ENCODE results near the gene STRC. TPM values are rescaled to one million over a fixed set of nuclear protein-coding genes. Genes with fewer than 3 reads are reported as not detected.

STRC gene
- polyA plus RNA-seq, 1 donor from 2014 or later, result 2.4 TPM

- no peak overlapping the region for H3K9ac ChIP-seq (ENCODE audit: low read length)
- H3K4me3 ChIP-seq (ENCODE audit: low read length), result no peak overlapping the region
- no peak for TF ChIP-seq CTCF (IDR thresholded peaks at IDR 0.05; ENCODE audit: poor library complexity, severe bottlenecking)
- no peak for TF ChIP-seq MXI1 (conservative IDR thresholded peaks at IDR 0.05; ENCODE audit: poor library complexity, severe bottlenecking)
- TF ChIP-seq RAD21 (conservative IDR thresholded peaks at IDR 0.05), result no peak
- TF ChIP-seq EZH2 (IDR thresholded peaks at IDR 0.05; ENCODE audit: borderline replicate concordance, insufficient read depth, low read length, poor library complexity, severe bottlenecking), result no peak
- TF ChIP-seq POLR2AphosphoS5 (IDR thresholded peaks at IDR 0.05), result no peak
- no peak for TF ChIP-seq SMC3 (conservative IDR thresholded peaks at IDR 0.05; ENCODE audit: poor library complexity)
- TF ChIP-seq TAF1 (IDR thresholded peaks at IDR 0.05; ENCODE audit: low read depth), result no peak
- TF ChIP-seq EP300 (conservative IDR thresholded peaks at IDR 0.05; ENCODE audit: poor library complexity, severe bottlenecking), result no peak
- no peak for TF ChIP-seq REST (IDR thresholded peaks at IDR 0.05; ENCODE audit: borderline replicate concordance)
- H3F3A ChIP-seq (ENCODE audit: insufficient read depth, low read length, poor library complexity, severe bottlenecking), result no peaks in the 10 kb centered on the region
- H4K20me1 ChIP-seq (ENCODE audit: insufficient read depth), result no peaks in the 10 kb centered on the region
- H3K27me3 ChIP-seq (ENCODE audit: insufficient read depth, low read depth, low read length), result no peaks in the 10 kb centered on the region
- peaks cover 5% of the 10 kb centered on the region for H3K9me3 ChIP-seq (ENCODE audit: low read length)
- no peaks in the 10 kb centered on the region for H3K9me2 ChIP-seq (ENCODE audit: insufficient read depth, low read length)
- no peak overlapping the region for H3K4me2 ChIP-seq (ENCODE audit: low read length)
- no peaks in the 10 kb centered on the region for H3K79me2 ChIP-seq (replicated peaks; ENCODE audit: insufficient read depth, low read length)
- H3K27ac ChIP-seq (ENCODE audit: low read length), result no peak overlapping the region
- no peaks in the 10 kb centered on the region for H3K36me3 ChIP-seq (ENCODE audit: insufficient read depth, low read length)
- H2AFZ ChIP-seq (ENCODE audit: low read depth, low read length), result no peak overlapping the region
Observed at GRCh38 chr15:43550527-43551363, 67.9 kb downstream of the STRC start.

Small RNA genes within 50 kb of the gene (small RNA-seq; reads per million reads assigned to genes)
- gene PDIA3P2 (0 reads per million in 3 experiments), gene RNU6-554P (0 reads per million in 3 experiments), gene RNU6-610P (0 reads per million in 3 experiments)

Other genes starting within 250 kb of the STRC start
- 27.6 and 37.5 TPM in 2 replicates for gene ZSCAN29, start 247.8 kb downstream of the STRC start, polyA plus RNA-seq
- gene TUBGCP4, start 247.7 kb downstream of the STRC start, polyA plus RNA-seq, result 4.6 and 13.0 TPM in 2 replicates
- 98.7 and 114 TPM in 2 replicates for gene TP53BP1, start 125.6 kb downstream of the STRC start, polyA plus RNA-seq
- 3.4 and 5.1 TPM in 2 replicates for gene MAP1A, start 101.2 kb downstream of the STRC start, polyA plus RNA-seq
- 27.3 and 29.6 TPM in 2 replicates for gene PPIP5K1, start 28.6 kb downstream of the STRC start, polyA plus RNA-seq
- 23.2 and 29.8 TPM in 2 replicates for gene CKMT1B, start 24.8 kb downstream of the STRC start, polyA plus RNA-seq
- 2.0 and 4.5 TPM in 2 replicates for gene CATSPER2, start 30.0 kb upstream of the STRC start, polyA plus RNA-seq
- gene CKMT1A, start 75.1 kb upstream of the STRC start, polyA plus RNA-seq, result 8.7 and 14.0 TPM in 2 replicates
- 133 and 136 TPM in 2 replicates for gene PDIA3, start 127.6 kb upstream of the STRC start, polyA plus RNA-seq
- 2.2 TPM in 1 of 2 replicates, not detected in the other for gene ELL3, start 158.2 kb upstream of the STRC start, polyA plus RNA-seq
- gene SERF2, start 173.5 kb upstream of the STRC start, polyA plus RNA-seq, result 548 and 726 TPM in 2 replicates
- 0.38 and 0.47 TPM in 2 replicates for gene SERINC4, start 181.4 kb upstream of the STRC start, polyA plus RNA-seq
- 4.4 and 5.0 TPM in 2 replicates for gene HYPK, start 181.8 kb upstream of the STRC start, polyA plus RNA-seq
- 35.8 and 37.7 TPM in 2 replicates for gene MFAP1, start 205.9 kb upstream of the STRC start, polyA plus RNA-seq
- 0.43 and 1.1 TPM in 2 replicates for gene WDR76, start 208.2 kb upstream of the STRC start, polyA plus RNA-seq

All from neural cell (in vitro differentiated cells).